HG03139 (cell line): ENCODE measurements around the gene OR4C15.

Experiments used
- ATAC-seq: cut with Tn5 transposase; IDR thresholded peaks from one replicate; pipeline ENCODE4 v1.9.1; 2021; ENCODE audit not compliant: unreplicated experiment

Gene OR4C15

DNA sequence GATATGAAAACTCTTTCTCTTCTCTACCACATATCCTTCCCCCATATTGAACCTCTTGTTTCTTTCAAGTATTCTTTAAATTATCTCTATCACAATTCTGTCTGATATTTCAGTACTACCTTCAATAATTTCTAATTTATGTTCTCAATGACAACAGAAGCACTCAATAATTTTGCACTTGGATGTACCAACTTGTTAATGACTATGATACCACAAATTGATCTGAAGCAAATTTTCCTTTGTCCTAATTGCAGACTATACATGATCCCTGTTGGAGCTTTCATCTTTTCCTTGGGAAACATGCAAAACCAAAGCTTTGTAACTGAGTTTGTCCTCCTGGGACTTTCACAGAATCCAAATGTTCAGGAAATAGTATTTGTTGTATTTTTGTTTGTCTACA is at the start of gene OR4C15:
TSS of gene OR4C15 (plus strand) at position 301 of the 400 bp plus-strand sequence. CDS start at position 301, 0 bp downstream.
- no peak for ATAC-seq

DNA sequence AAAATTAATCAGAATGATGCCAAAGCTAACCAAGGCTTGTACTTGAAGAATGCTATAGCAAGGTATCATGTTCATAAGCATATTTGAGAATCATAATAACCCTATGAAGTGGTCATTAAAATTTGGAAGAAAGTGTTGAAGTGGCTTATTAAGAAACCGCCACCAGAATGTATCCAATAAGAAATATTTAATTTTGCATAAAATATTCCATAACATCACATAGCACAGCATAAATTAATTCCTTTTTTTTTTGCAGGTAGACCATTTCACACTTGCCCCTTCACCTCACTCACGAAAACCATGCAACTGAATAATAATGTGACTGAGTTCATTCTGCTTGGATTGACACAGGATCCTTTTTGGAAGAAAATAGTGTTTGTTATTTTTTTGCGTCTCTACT is 17.6 kb downstream of the OR4C15 start, which contains the start of gene OR4C16:
TSS of gene OR4C16 (plus strand) at position 301 of the 400 bp plus-strand sequence. CDS start at position 301, 0 bp downstream.
- no peak for ATAC-seq

DNA sequence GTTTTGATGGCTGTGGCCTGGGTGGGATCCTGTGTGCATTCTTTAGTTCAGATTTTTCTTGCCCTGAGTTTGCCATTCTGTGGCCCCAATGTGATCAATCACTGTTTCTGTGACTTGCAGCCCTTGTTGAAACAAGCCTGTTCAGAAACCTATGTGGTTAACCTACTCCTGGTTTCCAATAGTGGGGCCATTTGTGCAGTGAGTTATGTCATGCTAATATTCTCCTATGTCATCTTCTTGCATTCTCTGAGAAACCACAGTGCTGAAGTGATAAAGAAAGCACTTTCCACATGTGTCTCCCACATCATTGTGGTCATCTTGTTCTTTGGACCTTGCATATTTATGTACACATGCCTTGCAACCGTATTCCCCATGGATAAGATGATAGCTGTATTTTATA is 18.3 kb downstream of the OR4C15 start:
- no peak for ATAC-seq
